Middle frontal gyrus (tissue), 1 donor: ENCODE results near the gene SMYD3.
A peak's percentile ranks its signal among the peaks of the same experiment; 100 is the strongest.

Experiments
- DNase-seq: peaks from one replicate; pipeline ENCODE4 v3.0.0-alpha.2; 2015; ENCODE audit warnings: low spot score; ENCODE audit errors: extremely low spot score

The SMYD3 gene

GRCh38 chr1:246516126-246516525 lies 9.0 kb upstream of the SMYD3 start:
- no peak for DNase-seq

GRCh38 chr1:246515390-246516005 lies 8.4 kb upstream of the SMYD3 start:
- DNase-seq: no peak

GRCh38 chr1:246513619-246514343 lies 6.7 kb upstream of the SMYD3 start:
- no peak for DNase-seq

- DNase-seq: no peak
Observed at GRCh38 chr1:246513041-246513440, 6.0 kb upstream of the SMYD3 start.

GRCh38 chr1:246512635-246513034 lies 5.6 kb upstream of the SMYD3 start:
- DNase-seq: no peak

- DNase-seq: no peak
Observed at GRCh38 chr1:246512230-246512629, 5.2 kb upstream of the SMYD3 start.

- no peak for DNase-seq
Observed at GRCh38 chr1:246511203-246511602, 4.1 kb upstream of the SMYD3 start.

GRCh38 chr1:246510147-246511030 lies 3.3 kb upstream of the SMYD3 start:
- DNase-seq: no peak

- no peak for DNase-seq
Observed at GRCh38 chr1:246508897-246509688, 2.0 kb upstream of the SMYD3 start.

- DNase-seq: no peak
Observed at GRCh38 chr1:246506367-246506673, 759 bp downstream of the SMYD3 start.

GRCh38 chr1:246503341-246503740 lies 3.7 kb downstream of the SMYD3 start:
- DNase-seq: no peak

GRCh38 chr1:246497331-246497915 lies 9.7 kb downstream of the SMYD3 start:
- DNase-seq: peak; percentile 48

GRCh38 chr1:246492611-246493245 lies 14.4 kb downstream of the SMYD3 start:
- DNase-seq: peak; percentile 28

- DNase-seq: no peak
Observed at GRCh38 chr1:246491551-246492053, 15.5 kb downstream of the SMYD3 start.

- DNase-seq: no peak
Observed at GRCh38 chr1:246488674-246489073, 18.4 kb downstream of the SMYD3 start.

- no peak for DNase-seq
Observed at GRCh38 chr1:246483569-246483933, 23.5 kb downstream of the SMYD3 start.

- DNase-seq: no peak
Observed at GRCh38 chr1:246482805-246483568, 24.1 kb downstream of the SMYD3 start.

- no peak for DNase-seq
Observed at GRCh38 chr1:246479061-246479460, 28.0 kb downstream of the SMYD3 start.

GRCh38 chr1:246477634-246478033 lies 29.4 kb downstream of the SMYD3 start:
- no peak for DNase-seq

- no peak for DNase-seq
Observed at GRCh38 chr1:246476771-246477170, 30.3 kb downstream of the SMYD3 start.
